Ishikawa (cell line): ENCODE data around the gene STOML2.

Experiments
- RAD21 ChIP-seq: IDR thresholded peaks from 2 replicates; pipeline ENCODE4 v1.6.1; 2012; ENCODE audit warnings: low read depth
- TAF1 ChIP-seq: IDR thresholded peaks from 2 replicates; pipeline ENCODE4 v1.6.1; 2012; ENCODE audit warnings: low read depth, mild to moderate bottlenecking
- TCF12 ChIP-seq: IDR thresholded peaks from 2 replicates; pipeline ENCODE4 v1.6.1; 2012; ENCODE audit warnings: low read depth
- TEAD4 ChIP-seq: IDR thresholded peaks from 2 replicates; pipeline ENCODE4 v1.6.1; 2012

Gene STOML2

GRCh38 chr9:35054185-35054835, 48.6 kb downstream of the STOML2 start:
- no peak for TF ChIP-seq TCF12
- no peak for TF ChIP-seq TAF1

- TF ChIP-seq RAD21 (peak; percentile 27), TEAD4 (no peak)
Measured at GRCh38 chr9:35051069-35051967, 51.6 kb downstream of the STOML2 start.
